MCF 10A (cell line): ENCODE data around the gene MVK. TPM values are rescaled to one million over a fixed set of nuclear protein-coding genes. Genes with fewer than 3 reads are reported as not detected.

Experiments used
- BruUV-seq: library from RNA; stranded (reverse); fragments of 400-500 nt; replicated peaks from 2 replicates; lab custom pipeline; 2021; lab: Mats Ljungman, UMichigan
- CTCF ChIA-PET: fragments of 300-600 bp; sonication (Branson Sonifier 250); formaldehyde crosslinking; extraction: SDS; loops from one replicate; lab custom pipeline; 2021; ENCODE audit warnings: antibody characterized with exemption, inconsistent platforms; lab: Yijun Ruan, JAX
- POLR2A ChIA-PET: fragments of 300-600, 350-650 bp; sonication (Branson Sonifier 250); formaldehyde crosslinking; extraction: SDS; loops from one replicate; lab custom pipeline; 2020; ENCODE audit warnings: antibody characterized with exemption, inconsistent platforms; lab: Yijun Ruan, JAX
- DNase-seq: peaks from one replicate; pipeline ENCODE4 v3.0.0-alpha.2; 2018; ENCODE audit not compliant: unreplicated experiment
- H3K27ac Mint-ChIP-seq: one replicate; pipeline ENCODE4 v1.8.0; 2022; ENCODE audit warnings: mild to moderate bottlenecking, low read depth, mixed read lengths; ENCODE audit not compliant: unreplicated experiment
- H3K27me3 Mint-ChIP-seq: one replicate; pipeline ENCODE4 v1.8.0; 2022; ENCODE audit warnings: mixed read lengths; ENCODE audit not compliant: insufficient read depth, unreplicated experiment
- H3K36me3 Mint-ChIP-seq: one replicate; pipeline ENCODE4 v1.8.0; 2022; ENCODE audit warnings: mild to moderate bottlenecking, moderate library complexity, mixed read lengths; ENCODE audit not compliant: insufficient read depth, unreplicated experiment
- H3K4me1 Mint-ChIP-seq: one replicate; pipeline ENCODE4 v1.8.0; 2022; ENCODE audit warnings: mixed read lengths; ENCODE audit not compliant: insufficient read depth, unreplicated experiment
- H3K4me3 Mint-ChIP-seq: one replicate; pipeline ENCODE4 v1.8.0; 2022; ENCODE audit warnings: mild to moderate bottlenecking, moderate library complexity, mixed read lengths; ENCODE audit not compliant: unreplicated experiment
- H3K9me3 Mint-ChIP-seq: one replicate; pipeline ENCODE4 v1.8.0; 2022; ENCODE audit warnings: mixed read lengths; ENCODE audit not compliant: unreplicated experiment
- intact Hi-C: fragments of 100-400 bp; cut with micrococcal nuclease; formaldehyde crosslinking; loops from 2 replicates; pipeline ENCODE4 v1.14.1; 2022
- total RNA-seq: library from RNA; stranded (reverse); gene quantifications from 2 replicates; pipeline ENCODE4 v1.2.3, GENCODE V29; 2022
- TF ChIP-seq, protein P1 (sequence below): fragments of 200-600 bp; IDR thresholded peaks from one replicate; pipeline ENCODE4 v1.8.0; 2022; ENCODE audit warnings: antibody characterized with exemption, mild to moderate bottlenecking; ENCODE audit not compliant: unreplicated experiment

The MVK gene
- total RNA-seq, 1 experiment from 2014 or later: 17.1 TPM

DNA sequence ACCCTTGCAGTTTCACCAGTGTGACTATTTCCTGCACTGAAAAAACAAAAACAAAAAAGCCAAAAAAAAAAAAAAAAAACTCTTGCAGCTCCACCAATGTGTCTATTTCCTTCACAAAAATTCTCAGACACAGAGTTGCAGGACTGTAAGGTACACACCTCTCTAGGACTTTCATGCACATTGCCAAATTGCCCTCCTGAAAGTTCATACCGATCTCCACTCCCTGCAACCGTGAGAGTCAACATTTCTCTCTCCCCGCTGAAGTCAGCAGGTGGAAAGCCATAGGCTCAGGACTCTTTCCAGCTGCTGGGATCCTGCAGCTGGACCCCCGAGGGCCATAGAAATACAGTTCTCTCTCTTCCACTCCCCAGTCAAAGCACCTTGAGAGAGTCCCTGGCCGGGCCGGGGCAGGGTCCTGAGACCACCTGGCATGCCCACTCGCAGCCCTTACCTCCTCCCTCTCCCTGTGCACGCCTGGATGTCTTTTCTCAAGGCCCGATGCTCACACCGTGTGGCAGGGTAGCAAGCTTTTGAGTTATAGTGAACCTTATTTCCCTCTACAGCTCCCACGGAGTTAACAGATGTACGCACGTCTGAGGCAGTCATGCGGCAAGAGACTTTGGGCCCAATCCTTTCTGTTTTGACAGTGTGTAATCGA, 23.9 kb upstream of the MVK start:
- no TSS peak for BruUV-seq
- Mint-ChIP-seq H3K4me1 (peaks cover 5% of the 10 kb centered on the region), H3K36me3 (no peaks in the 10 kb centered on the region), H3K27ac (no peak overlapping the region), H3K9me3 (no peaks in the 10 kb centered on the region), H3K4me3 (no peak overlapping the region), H3K27me3 (peaks cover 26% of the 10 kb centered on the region)
- intact Hi-C loops: no loop called here
- TF ChIP-seq, protein P1, sequence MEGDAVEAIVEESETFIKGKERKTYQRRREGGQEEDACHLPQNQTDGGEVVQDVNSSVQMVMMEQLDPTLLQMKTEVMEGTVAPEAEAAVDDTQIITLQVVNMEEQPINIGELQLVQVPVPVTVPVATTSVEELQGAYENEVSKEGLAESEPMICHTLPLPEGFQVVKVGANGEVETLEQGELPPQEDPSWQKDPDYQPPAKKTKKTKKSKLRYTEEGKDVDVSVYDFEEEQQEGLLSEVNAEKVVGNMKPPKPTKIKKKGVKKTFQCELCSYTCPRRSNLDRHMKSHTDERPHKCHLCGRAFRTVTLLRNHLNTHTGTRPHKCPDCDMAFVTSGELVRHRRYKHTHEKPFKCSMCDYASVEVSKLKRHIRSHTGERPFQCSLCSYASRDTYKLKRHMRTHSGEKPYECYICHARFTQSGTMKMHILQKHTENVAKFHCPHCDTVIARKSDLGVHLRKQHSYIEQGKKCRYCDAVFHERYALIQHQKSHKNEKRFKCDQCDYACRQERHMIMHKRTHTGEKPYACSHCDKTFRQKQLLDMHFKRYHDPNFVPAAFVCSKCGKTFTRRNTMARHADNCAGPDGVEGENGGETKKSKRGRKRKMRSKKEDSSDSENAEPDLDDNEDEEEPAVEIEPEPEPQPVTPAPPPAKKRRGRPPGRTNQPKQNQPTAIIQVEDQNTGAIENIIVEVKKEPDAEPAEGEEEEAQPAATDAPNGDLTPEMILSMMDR: no peak
- no peak for DNase-seq
- POLR2A ChIA-PET: interaction anchor here (0.6 to 0.7 kb wide), 3 partner anchors 26 to 490 kb away, joined by 3 read pairs; no protein-coding TSS in a partner anchor
- CTCF ChIA-PET: interaction anchor here (1.0 kb wide), 1 partner anchor 122 kb away, joined by 3 read pairs; no protein-coding TSS in a partner anchor

DNA sequence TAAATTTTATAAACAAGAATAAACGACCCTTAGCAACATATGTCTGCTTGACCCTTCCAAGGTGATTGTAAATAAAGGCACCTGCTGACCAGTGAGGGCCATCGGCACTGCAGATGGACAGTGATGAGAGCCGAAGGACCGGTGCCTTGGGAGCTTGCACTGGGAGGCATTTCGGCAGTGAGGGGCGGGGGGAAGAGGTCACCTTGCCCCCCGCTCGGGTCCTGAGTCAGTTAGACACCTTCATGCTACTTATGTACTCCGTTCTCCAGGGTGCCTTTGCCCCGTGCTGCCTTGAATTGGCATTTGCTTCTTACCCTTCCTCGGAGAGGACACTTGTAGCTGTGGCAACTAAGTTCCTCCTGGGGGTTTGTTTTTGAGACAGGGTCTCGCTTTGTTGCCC, 23.3 kb upstream of the MVK start:
- POLR2A ChIA-PET: interaction anchor here (1.2 to 1.7 kb wide), 2 partner anchors 22 to 23 kb away, joined by 3 to 6 read pairs; partner anchors contain the start of genes MMAB and MVK
- peaks cover 26% of the 10 kb centered on the region for H3K27me3 Mint-ChIP-seq
- CTCF ChIA-PET: no interaction called here
- no peaks in the 10 kb centered on the region for H3K4me1 Mint-ChIP-seq
- no peaks in the 10 kb centered on the region for H3K9me3 Mint-ChIP-seq
- intact Hi-C loops: no loop called here
- H3K36me3 Mint-ChIP-seq: no peaks in the 10 kb centered on the region
- TF ChIP-seq, protein P1: no peak
- H3K4me3 Mint-ChIP-seq: no peak overlapping the region
- no TSS peak for BruUV-seq
- H3K27ac Mint-ChIP-seq: no peak overlapping the region
- DNase-seq: no peak

DNA sequence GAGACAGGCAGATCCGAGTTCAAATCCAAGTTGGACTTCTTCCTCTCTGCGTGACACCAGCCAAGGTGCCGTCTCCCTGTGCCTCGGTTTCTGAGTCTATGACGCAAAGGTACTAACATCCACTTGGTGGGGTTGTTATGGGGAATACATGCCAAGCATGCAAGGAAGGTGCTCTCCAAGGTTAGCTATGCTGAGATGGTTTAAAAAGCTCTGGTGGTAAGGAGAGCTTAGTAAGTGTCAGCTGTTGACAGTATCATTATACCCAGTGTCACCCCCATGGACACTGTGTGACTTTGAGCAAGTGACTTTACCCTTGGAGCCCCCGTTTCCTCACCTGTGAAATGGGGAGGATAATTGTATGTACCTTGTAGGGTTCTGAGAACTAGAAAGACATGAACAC, 22.5 kb upstream of the MVK start:
- no peak overlapping the region for H3K27ac Mint-ChIP-seq

DNA sequence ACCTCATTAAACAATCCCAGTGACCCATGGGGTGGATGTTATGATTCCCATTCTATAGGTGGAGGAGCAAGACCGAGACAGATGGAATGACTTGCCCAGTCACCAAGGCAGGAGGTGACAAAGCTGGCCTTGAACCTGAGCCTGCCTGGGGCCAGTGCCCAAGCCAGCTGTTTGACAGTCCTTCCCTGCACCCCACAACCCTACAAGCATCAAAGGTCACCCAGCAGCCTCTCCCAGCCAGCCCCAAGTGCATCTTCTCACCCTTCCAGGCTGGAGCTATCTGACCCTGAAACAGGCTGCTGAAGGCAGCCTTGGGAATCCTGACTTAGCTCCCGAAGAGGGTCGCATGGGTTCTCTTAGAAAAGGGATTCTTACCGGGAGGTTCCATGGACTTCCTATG, 20.6 kb upstream of the MVK start:
- Mint-ChIP-seq H3K27me3 (peaks cover 16% of the 10 kb centered on the region), H3K4me1 (no peaks in the 10 kb centered on the region), H3K27ac (no peak overlapping the region), H3K36me3 (peaks cover 6% of the 10 kb centered on the region), H3K9me3 (no peaks in the 10 kb centered on the region), H3K4me3 (no peak overlapping the region)
- TF ChIP-seq, protein P1: no peak
- ChIA-PET POLR2A (interaction anchor here (0.5 to 2.0 kb wide), 4 partner anchors 9 to 350 kb away, joined by 3 to 7 read pairs (median 5); no protein-coding TSS in a partner anchor), CTCF (no interaction called here)
- intact Hi-C loops: no loop called here
- no TSS peak for BruUV-seq
- DNase-seq: no peak

More for the DNA sequence above, 22.5 kb upstream of the MVK start:
- Mint-ChIP-seq H3K4me3 (no peak overlapping the region), H3K36me3 (no peaks in the 10 kb centered on the region), H3K27me3 (peaks cover 26% of the 10 kb centered on the region), H3K4me1 (no peaks in the 10 kb centered on the region), H3K9me3 (no peaks in the 10 kb centered on the region)
- intact Hi-C loops: no loop called here
- BruUV-seq: no TSS peak
- POLR2A ChIA-PET: interaction anchor here (0.7 to 1.7 kb wide), 3 partner anchors 16 to 23 kb away, joined by 3 to 6 read pairs (median 3); partner anchors contain the start of genes MMAB and MVK
- CTCF ChIA-PET: interaction anchor here (0.5 kb wide), 1 partner anchor 31 kb away, joined by 3 read pairs; no protein-coding TSS in a partner anchor
- TF ChIP-seq, protein P1: no peak
- DNase-seq: no peak
